WTC11 (cell line): ENCODE measurements around the gene VTA1. TPM values are rescaled to one million over a fixed set of nuclear protein-coding genes. Genes with fewer than 3 reads are reported as not detected.

Experiments used
- ATAC-seq: fragments of 200-7000 bp; cut with Tn5 transposase; 2 replicates; pipeline ENCODE4 v1.10.0; 2021; ENCODE audit warnings: mild to moderate bottlenecking, moderate library complexity
- CTCF ChIA-PET: fragments of 300-600 bp; sonication (Branson Sonifier 250); formaldehyde crosslinking; loops from one replicate; lab custom pipeline; 2021; ENCODE audit warnings: antibody characterized with exemption; lab: Charles Lee
- POLR2A ChIA-PET: fragments of 350-600 bp; sonication (Branson Sonifier 250); formaldehyde crosslinking; loops from one replicate; lab custom pipeline; 2021; ENCODE audit warnings: antibody characterized with exemption; lab: Charles Lee
- DNase-seq: peaks from one replicate; pipeline ENCODE4 v3.0.0; 2021; ENCODE audit warnings: low spot score
- H3K27ac Mint-ChIP-seq: 2 replicates; pipeline ENCODE4 v1.8.0; 2021; ENCODE audit warnings: mixed read lengths
- H3K27me3 Mint-ChIP-seq: 2 replicates; pipeline ENCODE4 v1.8.0; 2021; ENCODE audit warnings: low read depth, mild to moderate bottlenecking, moderate library complexity, mixed read lengths
- H3K36me3 Mint-ChIP-seq: 2 replicates; pipeline ENCODE4 v1.8.0; 2021; ENCODE audit warnings: mixed read lengths
- H3K4me1 Mint-ChIP-seq: 2 replicates; pipeline ENCODE4 v1.8.0; 2022; ENCODE audit warnings: mixed read lengths
- H3K4me3 Mint-ChIP-seq: 2 replicates; pipeline ENCODE4 v1.8.0; 2021; ENCODE audit warnings: mild to moderate bottlenecking, moderate library complexity, mixed read lengths
- H3K9me3 Mint-ChIP-seq: 2 replicates; pipeline ENCODE4 v1.8.0; 2021; ENCODE audit warnings: mixed read lengths
- ATF6 ChIP-seq: sonication (generic); formaldehyde crosslinking; IDR thresholded peaks from 2 replicates; pipeline ENCODE4 v1.8.1; 2023; ENCODE audit warnings: mild to moderate bottlenecking, missing genetic modification reagents
- EMX1 ChIP-seq: fragments of 250-450 bp; sonication (Bioruptor Pico); IDR thresholded peaks from 2 replicates; pipeline ENCODE4 v1.8.0; 2021; ENCODE audit warnings: mild to moderate bottlenecking
- GTF2I ChIP-seq: fragments of 250-450 bp; sonication (Bioruptor Pico); conservative IDR thresholded peaks from 2 replicates; pipeline ENCODE4 v1.4.0; 2021; ENCODE audit warnings: mild to moderate bottlenecking
- IRF2 ChIP-seq: sonication (generic); formaldehyde crosslinking; IDR thresholded peaks from 2 replicates; pipeline ENCODE4 v1.8.0; 2022; ENCODE audit warnings: low read depth, missing genetic modification reagents, borderline replicate concordance
- JUN ChIP-seq: sonication (generic); formaldehyde crosslinking; IDR thresholded peaks from 2 replicates; pipeline ENCODE4 v1.8.0; 2023; ENCODE audit warnings: mild to moderate bottlenecking, missing genetic modification reagents
- KAT7 ChIP-seq: sonication (generic); formaldehyde crosslinking; IDR thresholded peaks from 2 replicates; pipeline ENCODE4 v1.8.1; 2023; ENCODE audit warnings: missing genetic modification reagents, mild to moderate bottlenecking, borderline replicate concordance
- MYBL2 ChIP-seq: sonication (generic); formaldehyde crosslinking; IDR thresholded peaks from 2 replicates; pipeline ENCODE4 v1.8.1; 2023; ENCODE audit warnings: mild to moderate bottlenecking, moderate library complexity, missing genetic modification reagents
- NFATC4 ChIP-seq: fragments of 250-450 bp; sonication (Bioruptor Pico); IDR thresholded peaks from 2 replicates; pipeline ENCODE4 v1.9.0; 2021; ENCODE audit warnings: mild to moderate bottlenecking
- NFE2L1 ChIP-seq: sonication (generic); formaldehyde crosslinking; IDR thresholded peaks from 2 replicates; pipeline ENCODE4 v1.8.1; 2023; ENCODE audit warnings: missing genetic modification reagents
- NR2C2 ChIP-seq: sonication (generic); formaldehyde crosslinking; IDR thresholded peaks from 2 replicates; pipeline ENCODE4 v1.8.0; 2022; ENCODE audit warnings: mild to moderate bottlenecking, missing genetic modification reagents
- SMAD4 ChIP-seq: sonication (generic); formaldehyde crosslinking; IDR thresholded peaks from 2 replicates; pipeline ENCODE4 v1.8.0; 2022; ENCODE audit warnings: mild to moderate bottlenecking, missing genetic modification reagents
- TP53 ChIP-seq: sonication (generic); formaldehyde crosslinking; IDR thresholded peaks from 2 replicates; pipeline ENCODE4 v1.8.1; 2023; ENCODE audit warnings: mild to moderate bottlenecking, missing genetic modification reagents
- ZNF121 ChIP-seq: sonication (generic); formaldehyde crosslinking; IDR thresholded peaks from 2 replicates; pipeline ENCODE4 v1.8.0; 2023; ENCODE audit warnings: missing genetic modification reagents
- ZNF138 ChIP-seq: sonication (generic); formaldehyde crosslinking; conservative IDR thresholded peaks from 2 replicates; pipeline ENCODE4 v1.8.1; 2022; ENCODE audit warnings: mild to moderate bottlenecking, moderate library complexity, missing genetic modification reagents
- ZNF219 ChIP-seq: sonication (generic); formaldehyde crosslinking; IDR thresholded peaks from 2 replicates; pipeline ENCODE4 v1.8.0; 2023; ENCODE audit warnings: missing genetic modification reagents, mild to moderate bottlenecking, borderline replicate concordance
- ZNF232 ChIP-seq: sonication (generic); formaldehyde crosslinking; IDR thresholded peaks from 2 replicates; pipeline ENCODE4 v1.8.0; 2022; ENCODE audit warnings: mild to moderate bottlenecking, missing genetic modification reagents
- ZNF263 ChIP-seq: sonication (generic); formaldehyde crosslinking; IDR thresholded peaks from 2 replicates; pipeline ENCODE4 v1.8.1; 2022; ENCODE audit warnings: low read depth, mild to moderate bottlenecking, moderate library complexity, missing genetic modification reagents
- ZNF317 ChIP-seq: sonication (generic); formaldehyde crosslinking; IDR thresholded peaks from 2 replicates; pipeline ENCODE4 v1.8.1; 2023; ENCODE audit warnings: low read depth, mild to moderate bottlenecking, moderate library complexity, missing genetic modification reagents, borderline replicate concordance
- total RNA-seq: library from RNA; stranded (reverse); gene quantifications from 3 replicates; pipeline ENCODE4 v1.2.3, GENCODE V29; 2021
- TF ChIP-seq, protein P1 (sequence below): sonication (generic); formaldehyde crosslinking; IDR thresholded peaks from 2 replicates; pipeline ENCODE4 v1.8.1; 2022; ENCODE audit warnings: missing genetic modification reagents, borderline replicate concordance
- TF ChIP-seq, protein P2 (sequence below): sonication (generic); formaldehyde crosslinking; IDR thresholded peaks from 2 replicates; pipeline ENCODE4 v1.8.1; 2022; ENCODE audit warnings: low read depth, missing genetic modification reagents, borderline replicate concordance
- TF ChIP-seq, protein P3 (sequence below): fragments of 250-450 bp; sonication (Bioruptor Pico); IDR thresholded peaks from 2 replicates; pipeline ENCODE4 v2.1.2; 2022; ENCODE audit warnings: mild to moderate bottlenecking, moderate library complexity
- TF ChIP-seq, protein P4 (sequence below): fragments of 250-450 bp; sonication (Bioruptor Pico); IDR thresholded peaks from 2 replicates; pipeline ENCODE4 v1.8.0; 2021; ENCODE audit warnings: mild to moderate bottlenecking
- TF ChIP-seq, protein P5 (sequence below): sonication (generic); formaldehyde crosslinking; IDR thresholded peaks from 2 replicates; pipeline ENCODE4 v1.8.1; 2022; ENCODE audit warnings: mild to moderate bottlenecking, missing genetic modification reagents, moderate library complexity, borderline replicate concordance

VTA1 gene
- total RNA-seq, 1 experiment from 2014 or later: 55.4 TPM

- H3K27me3 Mint-ChIP-seq: no peaks in the 10 kb centered on the region
Measured at GRCh38 chr6:142178129-142178528, 31.1 kb downstream of the VTA1 start.

DNA sequence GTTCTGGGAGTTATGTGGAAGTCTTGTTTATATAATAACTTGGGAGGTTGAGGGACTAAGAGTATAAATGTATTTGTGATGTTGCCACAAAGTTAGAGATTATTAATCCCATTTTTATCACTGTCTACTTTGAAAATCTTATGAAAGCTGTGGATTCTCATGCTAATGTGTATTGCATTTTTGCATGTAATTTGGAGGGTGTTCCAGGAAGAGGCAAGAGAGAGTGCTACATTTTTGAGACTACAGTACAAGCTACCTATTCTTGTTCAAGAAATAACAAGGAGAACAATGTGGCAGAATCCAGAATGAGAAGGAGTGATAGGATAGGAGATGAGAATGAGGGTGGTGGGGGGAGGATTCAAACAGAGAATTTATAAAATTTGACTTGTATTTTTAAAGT is 34.9 kb downstream of the VTA1 start:
- Mint-ChIP-seq H3K36me3 (peaks cover 7% of the 10 kb centered on the region), H3K9me3 (no peaks in the 10 kb centered on the region), H3K27ac (no peak overlapping the region), H3K4me1 (0 out of 2 replicates have a peak, but pooled peaks cover 7% of the 10 kb centered on the region), H3K27me3 (no peaks in the 10 kb centered on the region), H3K4me3 (no peak overlapping the region)
- CTCF ChIA-PET: no interaction called here
- TF ChIP-seq KAT7 (CRISPR knock-in tag): no peak
- TF ChIP-seq ZNF138 (CRISPR knock-in tag): no peak
- no peak for TF ChIP-seq ATF6 (CRISPR knock-in tag)
- TF ChIP-seq, protein P1, sequence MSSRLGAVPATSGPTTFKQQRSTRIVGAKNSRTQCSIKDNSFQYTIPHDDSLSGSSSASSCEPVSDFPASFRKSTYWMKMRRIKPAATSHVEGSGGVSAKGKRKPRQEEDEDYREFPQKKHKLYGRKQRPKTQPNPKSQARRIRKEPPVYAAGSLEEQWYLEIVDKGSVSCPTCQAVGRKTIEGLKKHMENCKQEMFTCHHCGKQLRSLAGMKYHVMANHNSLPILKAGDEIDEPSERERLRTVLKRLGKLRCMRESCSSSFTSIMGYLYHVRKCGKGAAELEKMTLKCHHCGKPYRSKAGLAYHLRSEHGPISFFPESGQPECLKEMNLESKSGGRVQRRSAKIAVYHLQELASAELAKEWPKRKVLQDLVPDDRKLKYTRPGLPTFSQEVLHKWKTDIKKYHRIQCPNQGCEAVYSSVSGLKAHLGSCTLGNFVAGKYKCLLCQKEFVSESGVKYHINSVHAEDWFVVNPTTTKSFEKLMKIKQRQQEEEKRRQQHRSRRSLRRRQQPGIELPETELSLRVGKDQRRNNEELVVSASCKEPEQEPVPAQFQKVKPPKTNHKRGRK (CRISPR knock-in tag): no peak
- no peak for TF ChIP-seq ZNF121 (CRISPR knock-in tag)
- TF ChIP-seq NR2C2 (CRISPR knock-in tag): no peak
- TF ChIP-seq, protein P2, sequence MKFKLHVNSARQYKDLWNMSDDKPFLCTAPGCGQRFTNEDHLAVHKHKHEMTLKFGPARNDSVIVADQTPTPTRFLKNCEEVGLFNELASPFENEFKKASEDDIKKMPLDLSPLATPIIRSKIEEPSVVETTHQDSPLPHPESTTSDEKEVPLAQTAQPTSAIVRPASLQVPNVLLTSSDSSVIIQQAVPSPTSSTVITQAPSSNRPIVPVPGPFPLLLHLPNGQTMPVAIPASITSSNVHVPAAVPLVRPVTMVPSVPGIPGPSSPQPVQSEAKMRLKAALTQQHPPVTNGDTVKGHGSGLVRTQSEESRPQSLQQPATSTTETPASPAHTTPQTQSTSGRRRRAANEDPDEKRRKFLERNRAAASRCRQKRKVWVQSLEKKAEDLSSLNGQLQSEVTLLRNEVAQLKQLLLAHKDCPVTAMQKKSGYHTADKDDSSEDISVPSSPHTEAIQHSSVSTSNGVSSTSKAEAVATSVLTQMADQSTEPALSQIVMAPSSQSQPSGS (CRISPR knock-in tag): no peak
- TF ChIP-seq, protein P3, sequence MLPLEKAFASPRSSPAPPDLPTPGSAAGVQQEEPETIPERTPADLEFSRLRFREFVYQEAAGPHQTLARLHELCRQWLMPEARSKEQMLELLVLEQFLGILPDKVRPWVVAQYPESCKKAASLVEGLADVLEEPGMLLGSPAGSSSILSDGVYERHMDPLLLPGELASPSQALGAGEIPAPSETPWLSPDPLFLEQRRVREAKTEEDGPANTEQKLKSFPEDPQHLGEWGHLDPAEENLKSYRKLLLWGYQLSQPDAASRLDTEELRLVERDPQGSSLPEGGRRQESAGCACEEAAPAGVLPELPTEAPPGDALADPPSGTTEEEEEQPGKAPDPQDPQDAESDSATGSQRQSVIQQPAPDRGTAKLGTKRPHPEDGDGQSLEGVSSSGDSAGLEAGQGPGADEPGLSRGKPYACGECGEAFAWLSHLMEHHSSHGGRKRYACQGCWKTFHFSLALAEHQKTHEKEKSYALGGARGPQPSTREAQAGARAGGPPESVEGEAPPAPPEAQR (CRISPR knock-in tag): no peak
- no peak for TF ChIP-seq ZNF219 (CRISPR knock-in tag)
- no peak for TF ChIP-seq EMX1 (CRISPR knock-in tag)
- no peak for TF ChIP-seq MYBL2 (CRISPR knock-in tag)
- TF ChIP-seq ZNF232 (CRISPR knock-in tag): no peak
- TF ChIP-seq NFATC4 (CRISPR knock-in tag): no peak
- TF ChIP-seq, protein P4, sequence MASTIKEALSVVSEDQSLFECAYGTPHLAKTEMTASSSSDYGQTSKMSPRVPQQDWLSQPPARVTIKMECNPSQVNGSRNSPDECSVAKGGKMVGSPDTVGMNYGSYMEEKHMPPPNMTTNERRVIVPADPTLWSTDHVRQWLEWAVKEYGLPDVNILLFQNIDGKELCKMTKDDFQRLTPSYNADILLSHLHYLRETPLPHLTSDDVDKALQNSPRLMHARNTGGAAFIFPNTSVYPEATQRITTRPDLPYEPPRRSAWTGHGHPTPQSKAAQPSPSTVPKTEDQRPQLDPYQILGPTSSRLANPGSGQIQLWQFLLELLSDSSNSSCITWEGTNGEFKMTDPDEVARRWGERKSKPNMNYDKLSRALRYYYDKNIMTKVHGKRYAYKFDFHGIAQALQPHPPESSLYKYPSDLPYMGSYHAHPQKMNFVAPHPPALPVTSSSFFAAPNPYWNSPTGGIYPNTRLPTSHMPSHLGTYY (CRISPR knock-in tag): no peak
- TF ChIP-seq SMAD4 (CRISPR knock-in tag): no peak
- TF ChIP-seq NFE2L1 (CRISPR knock-in tag): no peak
- no peak for TF ChIP-seq IRF2 (CRISPR knock-in tag)
- no peak for TF ChIP-seq ZNF317 (CRISPR knock-in tag)
- TF ChIP-seq JUN (CRISPR knock-in tag): no peak
- DNase-seq: no peak
- POLR2A ChIA-PET: no interaction called here
- ATAC-seq: no peak

More at GRCh38 chr6:142178129-142178528, 31.1 kb downstream of the VTA1 start:
- 0 out of 2 replicates have a peak, but pooled peaks cover 3% of the 10 kb centered on the region for H3K4me1 Mint-ChIP-seq
- no peak overlapping the region for H3K27ac Mint-ChIP-seq
- H3K36me3 Mint-ChIP-seq: peaks cover 14% of the 10 kb centered on the region
- no peak for DNase-seq
- CTCF ChIA-PET: interaction anchor here (1.2 kb wide), 2 partner anchors 22 to 29 kb away, joined by 3 read pairs; no protein-coding TSS in a partner anchor
- TF ChIP-seq, protein P2 (CRISPR knock-in tag): no peak
- TF ChIP-seq GTF2I (CRISPR knock-in tag) (no peak), ZNF121 (CRISPR knock-in tag) (no peak), SMAD4 (CRISPR knock-in tag) (no peak), TP53 (CRISPR knock-in tag) (no peak), ZNF263 (CRISPR knock-in tag) (no peak)
- TF ChIP-seq, protein P5, sequence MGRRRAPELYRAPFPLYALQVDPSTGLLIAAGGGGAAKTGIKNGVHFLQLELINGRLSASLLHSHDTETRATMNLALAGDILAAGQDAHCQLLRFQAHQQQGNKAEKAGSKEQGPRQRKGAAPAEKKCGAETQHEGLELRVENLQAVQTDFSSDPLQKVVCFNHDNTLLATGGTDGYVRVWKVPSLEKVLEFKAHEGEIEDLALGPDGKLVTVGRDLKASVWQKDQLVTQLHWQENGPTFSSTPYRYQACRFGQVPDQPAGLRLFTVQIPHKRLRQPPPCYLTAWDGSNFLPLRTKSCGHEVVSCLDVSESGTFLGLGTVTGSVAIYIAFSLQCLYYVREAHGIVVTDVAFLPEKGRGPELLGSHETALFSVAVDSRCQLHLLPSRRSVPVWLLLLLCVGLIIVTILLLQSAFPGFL (CRISPR knock-in tag): no peak
- no peaks in the 10 kb centered on the region for H3K9me3 Mint-ChIP-seq
- POLR2A ChIA-PET: no interaction called here
- no peak overlapping the region for H3K4me3 Mint-ChIP-seq
- ATAC-seq: no peak
